HG02610 (cell line): Measurements from ENCODE around the gene LNX1.

ENCODE experiments used
- ATAC-seq: cut with Tn5 transposase; IDR thresholded peaks from one replicate; pipeline ENCODE4 v1.9.1; 2021; ENCODE audit warnings: mild to moderate bottlenecking, moderate library complexity; ENCODE audit not compliant: unreplicated experiment

LNX1 gene

GRCh38 chr4:53575552-53575951 is 15.7 kb downstream of the LNX1 start:
- no peak for ATAC-seq

DNA sequence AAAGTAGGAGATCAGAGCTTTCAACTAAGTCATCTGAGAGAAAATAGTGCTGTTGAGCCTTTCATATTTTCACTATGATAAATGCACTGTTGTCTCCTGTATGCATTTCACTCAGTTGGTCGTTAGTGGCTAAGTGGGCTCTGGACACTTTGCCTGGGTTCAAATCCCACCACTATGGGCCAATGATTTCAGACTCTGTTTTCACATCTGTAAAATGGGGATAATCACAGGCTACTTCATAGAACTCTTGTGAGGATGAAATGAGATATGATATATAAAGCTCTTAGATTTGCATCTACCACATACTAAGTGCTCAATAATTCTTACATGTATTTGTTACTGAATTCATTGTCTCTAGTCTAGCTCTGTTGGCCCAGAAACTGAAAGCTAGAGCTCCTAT is 16.8 kb downstream of the LNX1 start:
- ATAC-seq: no peak

- no peak for ATAC-seq
These were observed 17.6 kb downstream of the LNX1 start for GRCh38 chr4:53573696-53574095.

DNA sequence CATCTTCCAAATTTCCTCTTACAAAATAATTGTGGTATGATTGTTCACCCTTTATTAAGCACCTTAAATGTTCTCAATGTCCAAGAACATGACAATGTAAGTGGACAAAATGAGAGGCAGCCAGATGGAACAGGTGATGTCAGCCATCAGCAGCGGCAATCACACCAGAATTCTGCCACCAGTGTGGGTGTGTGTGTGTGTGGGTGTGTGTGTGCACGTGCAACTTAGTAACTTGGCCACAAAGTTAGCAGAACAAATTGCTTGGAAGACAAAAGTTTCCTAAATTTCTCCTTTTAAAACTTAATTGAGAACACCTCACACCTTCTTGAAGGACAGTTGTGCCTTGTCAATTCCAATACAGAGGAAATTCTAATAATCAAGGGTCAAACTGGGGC is 18.7 kb downstream of the LNX1 start:
- no peak for ATAC-seq

DNA sequence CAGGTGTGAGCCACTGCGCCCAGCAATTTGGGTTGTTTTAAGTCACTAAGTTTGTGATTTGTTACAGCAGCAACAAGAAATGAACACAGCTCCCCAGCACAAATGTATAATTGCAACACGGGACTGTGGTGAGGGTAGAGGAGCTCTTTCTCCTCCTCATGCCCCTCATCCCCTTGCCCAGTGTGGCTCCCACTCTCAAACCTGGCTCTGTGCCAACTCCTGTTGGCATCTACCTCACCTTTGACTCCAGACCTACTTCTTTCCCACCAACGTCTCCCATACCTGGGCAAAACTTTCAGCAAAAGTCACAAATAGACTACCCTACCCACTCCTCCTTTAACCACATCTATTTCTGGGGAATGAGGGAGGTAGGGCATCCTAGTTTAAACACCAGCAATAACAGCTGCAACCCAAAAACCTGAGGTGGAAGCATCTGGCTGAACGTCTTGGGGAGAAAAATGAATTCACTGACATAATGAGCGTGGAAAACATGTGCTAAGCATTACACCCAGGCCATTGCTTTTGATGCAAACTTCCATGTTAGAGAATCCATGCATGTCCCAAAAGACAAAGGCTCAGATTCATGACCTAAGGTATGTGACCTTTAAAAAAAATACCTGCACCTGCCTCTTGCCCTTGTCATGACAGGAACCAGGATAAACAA is 19.2 kb downstream of the LNX1 start:
- no peak for ATAC-seq

DNA sequence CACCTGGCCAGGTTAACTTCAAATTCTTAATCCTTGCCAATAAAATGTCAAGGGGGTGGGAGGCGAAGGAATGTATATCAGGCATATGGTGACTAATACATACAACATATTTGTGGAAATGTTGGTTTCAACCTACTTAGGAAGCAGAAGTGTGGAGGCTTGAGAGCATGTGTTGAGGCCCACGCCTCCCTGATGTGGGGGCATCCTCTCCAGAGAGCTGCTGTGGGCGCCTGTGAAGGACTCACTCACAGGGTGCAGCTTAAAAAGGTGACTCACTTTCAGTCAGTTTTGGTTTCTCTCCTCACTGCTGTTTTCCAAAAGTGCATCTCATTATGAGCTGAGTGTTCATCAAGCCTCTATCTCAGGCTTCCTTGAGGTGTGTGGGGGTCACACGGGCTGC is 27.5 kb downstream of the LNX1 start:
- no peak for ATAC-seq

- no peak for ATAC-seq
These were observed 28.9 kb downstream of the LNX1 start for GRCh38 chr4:53562409-53562808.

DNA sequence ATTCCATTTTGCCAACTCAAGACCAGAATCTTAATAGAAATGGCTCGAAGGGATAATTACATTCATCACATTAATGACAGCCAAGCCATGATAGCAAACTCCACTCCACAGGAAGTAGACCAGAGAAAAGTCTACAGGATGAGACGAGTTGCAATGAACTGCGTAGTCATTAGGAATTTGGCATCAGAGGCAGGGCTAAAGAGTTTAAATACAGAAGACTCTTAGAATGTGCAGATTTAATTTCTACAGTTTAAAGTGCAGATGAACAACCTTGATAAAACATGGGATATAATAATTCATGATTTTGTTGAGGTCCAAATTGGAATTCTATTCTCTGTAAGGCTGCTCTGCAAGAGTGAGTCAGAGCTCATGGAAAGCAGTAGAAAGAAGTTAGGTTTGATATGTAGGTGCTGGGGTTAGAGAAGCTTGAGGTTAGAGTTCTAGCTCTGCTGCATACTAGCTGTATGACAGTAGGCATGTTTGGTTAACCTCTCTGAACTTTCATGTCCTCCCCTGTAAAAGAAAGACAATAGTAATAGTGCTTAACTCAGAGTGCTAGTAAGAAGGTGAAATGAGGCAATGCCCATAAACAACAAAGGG is 32.2 kb downstream of the LNX1 start:
- ATAC-seq: no peak

- no peak for ATAC-seq
These were observed 33.1 kb downstream of the LNX1 start for GRCh38 chr4:53558065-53558801.

GRCh38 chr4:53557669-53558064 is 33.6 kb downstream of the LNX1 start:
- ATAC-seq: no peak

DNA sequence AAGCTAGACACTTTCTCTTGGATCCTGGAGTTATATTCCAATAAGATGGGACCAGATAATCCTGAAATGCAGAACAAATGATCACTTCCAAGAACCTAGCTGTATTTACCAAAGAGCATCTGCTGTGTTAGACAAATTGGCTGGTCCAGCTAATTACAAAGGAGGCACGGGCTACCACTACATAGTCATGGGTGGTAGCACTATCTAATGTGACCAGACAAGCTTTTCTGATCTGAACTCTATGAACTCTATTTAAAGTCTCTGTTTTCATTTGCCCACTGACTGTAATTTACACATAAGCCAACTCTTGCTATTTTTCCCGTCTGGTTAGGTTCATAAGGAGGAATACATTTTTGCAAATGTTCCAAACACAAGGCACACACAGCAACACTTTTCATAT is 34.6 kb downstream of the LNX1 start:
- no peak for ATAC-seq

- ATAC-seq: no peak
These were observed 37.6 kb downstream of the LNX1 start for GRCh38 chr4:53553486-53554210.

GRCh38 chr4:53552711-53553110 is 38.6 kb downstream of the LNX1 start:
- ATAC-seq: no peak

- no peak for ATAC-seq
These were observed 39.3 kb downstream of the LNX1 start for GRCh38 chr4:53551958-53552357.

DNA sequence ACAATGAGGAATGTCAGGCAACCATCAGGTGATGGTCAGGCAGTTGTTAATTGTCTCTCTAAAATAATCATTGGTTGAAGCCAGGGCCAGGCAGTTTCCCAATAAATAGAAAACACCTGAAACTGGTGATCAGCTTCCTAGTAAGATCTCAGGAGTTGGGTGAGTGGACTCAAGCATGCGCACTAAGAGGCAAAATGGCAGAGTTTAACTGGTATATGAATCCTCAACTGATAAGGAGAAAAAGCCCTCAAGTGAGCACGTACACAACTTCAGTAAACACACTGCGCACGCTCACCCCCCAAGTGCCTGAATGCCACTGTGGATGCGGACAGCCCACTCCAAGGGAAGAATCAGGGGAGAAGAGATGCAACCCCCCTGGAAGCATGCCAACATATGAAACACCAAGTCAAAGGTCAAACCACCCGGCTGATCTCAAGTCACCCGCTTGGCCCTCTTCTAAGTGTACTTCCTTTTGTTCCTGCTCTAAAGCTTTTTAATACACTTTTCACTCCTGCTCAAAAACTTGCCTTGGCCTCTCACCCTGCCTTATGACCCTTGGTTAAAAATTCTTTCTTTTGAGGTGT is 39.9 kb downstream of the LNX1 start:
- ATAC-seq: no peak

DNA sequence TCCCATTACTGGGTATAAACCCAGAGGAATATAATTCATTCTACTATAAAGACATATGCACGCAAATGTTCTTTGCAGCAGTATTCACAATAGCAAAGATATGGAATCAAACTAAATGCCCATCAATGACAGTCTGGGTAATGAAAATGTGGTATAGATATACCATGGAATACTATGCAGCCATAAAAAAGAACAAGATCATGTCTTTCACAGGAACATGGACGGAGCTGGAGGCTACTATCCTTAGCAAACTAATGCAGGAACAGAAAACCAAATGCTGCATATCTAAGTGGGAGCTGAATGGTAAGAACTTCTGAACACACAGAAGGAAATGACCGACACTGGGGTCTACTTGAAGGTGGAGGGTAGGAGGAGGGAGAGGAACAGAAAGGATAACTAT is 42.6 kb downstream of the LNX1 start:
- ATAC-seq: no peak

DNA sequence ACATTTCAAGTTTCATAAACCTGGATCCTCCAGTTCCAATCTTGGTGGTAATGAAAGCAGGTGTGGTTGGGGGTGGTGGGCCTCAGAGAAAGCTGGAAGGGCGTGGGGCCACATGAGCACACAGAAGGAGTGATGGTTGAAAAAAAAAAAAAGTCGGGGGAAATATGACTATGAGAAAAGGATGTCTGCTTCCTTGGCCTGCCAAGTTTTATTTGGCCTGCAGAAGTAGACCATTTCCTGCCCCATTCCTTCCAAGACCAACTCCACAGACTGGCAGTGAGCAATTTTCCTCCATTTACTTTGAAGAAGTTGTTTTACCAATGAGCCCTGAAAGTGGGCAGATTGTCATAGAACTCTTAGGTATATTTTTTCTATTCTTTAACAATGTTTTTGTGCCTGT is 43.3 kb downstream of the LNX1 start:
- ATAC-seq: no peak

DNA sequence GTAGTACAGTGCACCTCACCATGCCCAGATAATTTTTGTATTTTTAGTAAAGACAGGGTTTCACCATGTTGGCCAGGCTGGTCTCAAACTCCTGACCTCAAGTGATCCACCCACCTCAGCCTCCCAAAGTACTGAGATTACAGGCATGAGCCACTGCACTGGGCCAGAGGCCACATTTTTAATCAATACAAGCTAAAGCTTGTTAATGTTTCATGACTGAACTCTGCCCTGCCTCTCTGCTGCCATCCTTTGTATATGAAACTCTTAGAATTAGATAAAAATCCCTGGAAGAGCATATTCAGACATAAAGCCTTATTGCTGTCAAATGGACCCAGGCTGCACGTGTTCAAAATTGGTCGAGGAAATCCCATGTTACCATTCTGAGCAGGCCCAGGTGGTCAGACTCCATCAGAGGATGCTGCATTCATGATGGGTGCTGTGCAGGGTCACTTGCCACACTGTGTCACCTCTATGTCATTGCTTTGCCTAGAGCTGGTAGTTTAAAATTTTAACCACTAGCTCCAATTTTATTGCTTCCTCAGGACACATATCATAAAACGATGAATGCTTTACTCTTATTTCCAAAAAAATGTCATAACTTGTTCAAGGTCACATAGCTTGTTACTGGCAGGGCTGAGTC is 45.2 kb downstream of the LNX1 start:
- ATAC-seq: no peak

GRCh38 chr4:53545273-53545672 is 46.0 kb downstream of the LNX1 start:
- ATAC-seq: no peak

DNA sequence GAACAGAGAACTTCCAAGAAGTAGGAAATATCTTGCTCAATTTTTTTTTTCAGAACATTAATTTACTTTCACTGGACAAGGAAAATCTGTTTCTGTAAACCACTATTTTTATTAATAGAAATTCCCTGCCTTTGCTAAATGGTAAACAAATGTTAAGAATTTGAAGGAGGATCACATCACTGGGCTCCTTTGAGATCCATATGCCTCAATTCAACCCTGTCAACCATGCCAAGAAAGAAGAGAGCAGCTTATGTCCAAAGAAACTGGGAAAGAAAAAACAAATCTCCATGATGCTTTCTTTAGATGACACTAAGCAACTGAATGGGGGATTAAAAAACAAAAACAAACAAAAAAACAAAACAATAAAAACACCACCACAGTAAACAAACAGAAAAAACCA is 47.7 kb downstream of the LNX1 start:
- ATAC-seq: no peak
